K562 (cell line): Measurements from ENCODE around the gene NFS1. TPM values are rescaled to one million over a fixed set of nuclear protein-coding genes. Genes with fewer than 3 reads are reported as not detected.

Experiments
- ARID3A ChIP-seq: IDR thresholded peaks from 2 replicates; pipeline ENCODE4 v1.6.1; 2012; ENCODE audit warnings: low read depth, low read length, improper control_type of control experiment, borderline replicate concordance
- E2F1 ChIP-seq: sonication (generic); formaldehyde crosslinking; IDR thresholded peaks from 2 replicates; pipeline ENCODE4 v1.8.1; 2023; ENCODE audit warnings: mild to moderate bottlenecking, missing genetic modification reagents, moderate library complexity
- ETV5 ChIP-seq: sonication (generic); formaldehyde crosslinking; IDR thresholded peaks from 2 replicates; pipeline ENCODE4 v1.4.0; 2020; ENCODE audit warnings: low read depth, mild to moderate bottlenecking, missing genetic modification reagents
- FOXA1 ChIP-seq: fragments of 450-650 bp; IDR thresholded peaks from 2 replicates; pipeline ENCODE4 v1.6.1; 2016; ENCODE audit warnings: mild to moderate bottlenecking, borderline replicate concordance
- FOXK1 ChIP-seq: sonication (generic); formaldehyde crosslinking; IDR thresholded peaks from 2 replicates; pipeline ENCODE4 v1.8.0; 2022; ENCODE audit warnings: missing genetic modification reagents, mild to moderate bottlenecking, borderline replicate concordance
- FOXM1 ChIP-seq, 2 experiments: fragments of 450-650 bp in 1 of 2; sonication (generic) in 1 of 2; formaldehyde crosslinking in 1 of 2; IDR thresholded peaks; 2 replicates each; pipeline versions ENCODE4 v1.6.1 to v1.9.0; 2017 to 2022; ENCODE audit warnings: low read depth in 2 of 2, mild to moderate bottlenecking in 2 of 2, missing genetic modification reagents in 1 of 2, moderate library complexity in 1 of 2
- FOXO4 ChIP-seq: fragments of 450-650 bp; formaldehyde crosslinking; IDR thresholded peaks from 2 replicates; pipeline ENCODE4 v1.4.0; 2020; ENCODE audit warnings: mild to moderate bottlenecking, moderate library complexity
- ID3 ChIP-seq, 2 experiments: fragments of 250-450 bp in 1 of 2; fragments of 450-650 bp in 1 of 2; sonication (Bioruptor Pico) in 1 of 2; IDR thresholded peaks; 2 replicates each; pipeline versions ENCODE4 v1.6.1 to v1.8.0; 2016 to 2021; ENCODE audit warnings: mild to moderate bottlenecking in 2 of 2, moderate library complexity in 2 of 2, missing compliant biosample characterization in 1 of 2, missing genetic modification characterization in 1 of 2
- MTA3 ChIP-seq: fragments of 450-650 bp; formaldehyde crosslinking; IDR thresholded peaks from 2 replicates; pipeline ENCODE4 v1.6.1; 2017; ENCODE audit warnings: mild to moderate bottlenecking, borderline replicate concordance
- PRPF4 ChIP-seq: fragments of 200-400 bp; formaldehyde crosslinking; IDR thresholded peaks from one replicate; pipeline ENCODE4 v1.6.1; 2017; ENCODE audit warnings: low read length, low read depth, mild to moderate bottlenecking; ENCODE audit not compliant: insufficient read depth, poor library complexity, severe bottlenecking
- RFX7 ChIP-seq: fragments of 250-450 bp; sonication (Bioruptor Pico); IDR thresholded peaks from 2 replicates; pipeline ENCODE4 v1.5.1; 2021; ENCODE audit warnings: mild to moderate bottlenecking
- TCF7L2 ChIP-seq: fragments of 150-350 bp; IDR thresholded peaks from 2 replicates; pipeline ENCODE4 v1.6.1; 2016; ENCODE audit warnings: low read depth, mild to moderate bottlenecking, low read length, moderate library complexity
- TEAD1 ChIP-seq, 2 experiments: fragments of 450-650 bp in 1 of 2; sonication (generic) in 1 of 2; formaldehyde crosslinking; IDR thresholded peaks; 2 replicates each; pipeline versions ENCODE4 v1.4.0 to v1.8.0; 2020 to 2022; ENCODE audit warnings: mild to moderate bottlenecking in 2 of 2, missing genetic modification reagents in 1 of 2
- ZC3H8 ChIP-seq: fragments of 450-650 bp; IDR thresholded peaks from 2 replicates; pipeline ENCODE4 v1.6.1; 2017
- ZKSCAN8 ChIP-seq: fragments of 200-800 bp; sonication (Bioruptor generic); IDR thresholded peaks from 2 replicates; pipeline ENCODE4 v1.6.1; 2016; ENCODE audit warnings: missing genetic modification characterization, missing compliant biosample characterization
- ZNF592 ChIP-seq: fragments of 450-650 bp; IDR thresholded peaks from 2 replicates; pipeline ENCODE4 v1.6.1; 2017; ENCODE audit warnings: antibody characterized with exemption, mild to moderate bottlenecking
- polyA plus RNA-seq, 8 experiments: library from polyadenylated mRNA; depleted of rRNA in 4 of 8; stranded (reverse) in 5 of 8; unstranded in 3 of 8; fragments of >200 nt; fragmentation: Nextera tagmentation in 2 of 8; fragmentation: Illumina TruSeq in 1 of 8; extraction: Ambion mirVana in 2 of 8; extraction: Trizol in 1 of 8; gene quantifications; 2 replicates each; pipeline versions ENCODE4 v1.2.1 to v1.2.3, GENCODE V29; 2011 to 2014; ENCODE audit warnings: inconsistent platforms in 1 of 8, missing spikeins in 1 of 8
- total RNA-seq, 7 experiments: library from RNA; depleted of rRNA in 6 of 7; stranded (reverse); fragments of >200 nt in 6 of 7; fragmentation: Illumina TruSeq in 2 of 7; extraction: Trizol in 2 of 7; gene quantifications; 2 replicates each; pipeline versions ENCODE4 v1.2.1 to v1.2.3, GENCODE V29; 2011 to 2021; ENCODE audit warnings: low replicate concordance in 1 of 7

NFS1 gene
- total and polyA plus RNA-seq, 9 of the 15 experiments (the other 6 are each of a cell fraction or from before 2014, with no cell fraction given), result 11.5 to 84.8 (median 47.1) TPM

- TF ChIP-seq ZNF592, result no peak
- TF ChIP-seq TCF7L2, result no peak
- TF ChIP-seq PRPF4, result no peak
- TF ChIP-seq FOXA1, result no peak
- TF ChIP-seq ZKSCAN8 (CRISPR knock-in tag), result no peak
- peak in 1 of 2 experiments; percentile 69; a peak in 1 of 4 replicates for TF ChIP-seq TEAD1 (CRISPR knock-in tag; IDR thresholded peaks at IDR 0.05)
- no peak for TF ChIP-seq RFX7 (CRISPR knock-in tag)
- no peak for TF ChIP-seq ARID3A
- TF ChIP-seq MTA3, result no peak; the same call in 1 of the 2 replicates
- no peak for TF ChIP-seq ZC3H8
- no peak for TF ChIP-seq FOXO4 (CRISPR knock-in tag)
- no peak for TF ChIP-seq FOXM1 (IDR thresholded peaks at IDR 0.05; ENCODE audit: low read depth)
- TF ChIP-seq FOXM1 (CRISPR knock-in tag; IDR thresholded peaks at IDR 0.05; ENCODE audit: low read depth), result peak; percentile 25; the same call in 1 of the 2 replicates
- TF ChIP-seq ETV5 (CRISPR knock-in tag), result peak; percentile 63; the same call in 1 of the 2 replicates
- TF ChIP-seq FOXK1 (CRISPR knock-in tag), result no peak
- TF ChIP-seq E2F1 (CRISPR knock-in tag), result 0 out of 2 replicates have a peak, but pooled peaks have one; percentile 47
- TF ChIP-seq ID3 (CRISPR knock-in tag; IDR thresholded peaks at IDR 0.05), result no peak
- TF ChIP-seq ID3 (tag; IDR thresholded peaks at IDR 0.05), result no peak
These were observed at the start of gene NFS1, which contains the start of gene ROMO1 (continued) for GRCh38 chr20:35699127-35699956.
